Aorta (tissue), 5 donors: Measurements from ENCODE around the gene KHDRBS2. TPM values are rescaled to one million over a fixed set of nuclear protein-coding genes. Genes with fewer than 3 reads are reported as not detected.
"Not testable (repeated sequence)": the region's sequence is repeated elsewhere in the genome, so short reads cannot be mapped to it uniquely, and the experiment has no call there.

Experiments used
- ATAC-seq: fragments of 200-7000 bp; cut with Tn5 transposase; one replicate; pipeline ENCODE4 v1.9.1; 2022; ENCODE audit warnings: moderate library complexity; ENCODE audit not compliant: low FRiP score
- DNase-seq, 2 donors: peaks; one replicate each; pipeline ENCODE4 v3.0.0-alpha.2; 2020
- H3K27ac ChIP-seq, 2 donors: one replicate each; pipeline ENCODE4 v1.5.1; 2013; ENCODE audit warnings: low read length in 2 of 2, mild to moderate bottlenecking in 2 of 2, moderate library complexity in 2 of 2, control low read depth in 1 of 2, inconsistent platforms in 1 of 2, low read depth in 1 of 2
- H3K27me3 ChIP-seq, 2 donors: one replicate each; pipeline ENCODE4 v1.6.1; 2013; ENCODE audit warnings: control low read depth in 1 of 2, low read length in 1 of 2, mild to moderate bottlenecking in 1 of 2, moderate library complexity in 1 of 2; ENCODE audit not compliant: insufficient read depth in 2 of 2, control insufficient read depth in 1 of 2
- H3K36me3 ChIP-seq, 2 donors: one replicate each; pipeline ENCODE4 v1.6.1; 2013; ENCODE audit warnings: control low read depth in 1 of 2, low read length in 1 of 2, mild to moderate bottlenecking in 1 of 2; ENCODE audit not compliant: insufficient read depth in 2 of 2, control insufficient read depth in 1 of 2
- H3K4me1 ChIP-seq, 2 donors: one replicate each; pipeline ENCODE4 v1.6.1; 2013; ENCODE audit warnings: low read length in 2 of 2, control low read depth in 1 of 2, mild to moderate bottlenecking in 1 of 2, moderate library complexity in 1 of 2; ENCODE audit not compliant: insufficient read depth in 2 of 2, control insufficient read depth in 1 of 2
- H3K4me3 ChIP-seq, 2 donors: one replicate each; pipeline ENCODE4 v1.5.1; 2013; ENCODE audit warnings: low read length in 2 of 2, control low read depth in 1 of 2, mild to moderate bottlenecking in 1 of 2
- H3K9me3 ChIP-seq: one replicate; pipeline ENCODE4 v1.6.1; 2013; ENCODE audit warnings: mild to moderate bottlenecking, low read length; ENCODE audit not compliant: control insufficient read depth
- WGBS, 2 donors: extraction: QIAGEN DNeasy Blood & Tissue Kit; methylation state at CpG; one replicate each; pipeline ENCODE4 v1.1.7; 2013; 5-methylcytosine and 5-hydroxymethylcytosine counted together
- intact Hi-C, 2 donors: fragments of 100-400 bp; cut with DNase I; formaldehyde crosslinking; loops; one replicate each; pipeline versions ENCODE4 v1.14.2 to v1.15.0; 2022
- polyA plus RNA-seq, 2 donors: library from polyadenylated mRNA; stranded (reverse); fragments of 200-250 nt; gene quantifications; one replicate each; pipeline ENCODE4 v1.2.3, GENCODE V29; 2013
- total RNA-seq, 2 donors: library from RNA; stranded (reverse); fragmentation: NEBNext Ultra II Directional; extraction: Animal tissue kit (Norgen Biotek cat#: 25700); gene quantifications; one replicate each; pipeline ENCODE4 v1.2.1, GENCODE V29; 2021
- donor health status: healthy with polysubstance abuse.
- donor health status: Bipolar disorder and iron deficiency.
- donor health status: DM: no; HTN: no; CAD: no.
- donor health status: DM: no; HTN: no; CAD: no.
- donor health status: DM: yes; HTN: yes; CAD: no.

Gene KHDRBS2
- total and polyA plus RNA-seq, 4 donors, result 0.32 to 0.57 TPM; not detected in 2

DNA sequence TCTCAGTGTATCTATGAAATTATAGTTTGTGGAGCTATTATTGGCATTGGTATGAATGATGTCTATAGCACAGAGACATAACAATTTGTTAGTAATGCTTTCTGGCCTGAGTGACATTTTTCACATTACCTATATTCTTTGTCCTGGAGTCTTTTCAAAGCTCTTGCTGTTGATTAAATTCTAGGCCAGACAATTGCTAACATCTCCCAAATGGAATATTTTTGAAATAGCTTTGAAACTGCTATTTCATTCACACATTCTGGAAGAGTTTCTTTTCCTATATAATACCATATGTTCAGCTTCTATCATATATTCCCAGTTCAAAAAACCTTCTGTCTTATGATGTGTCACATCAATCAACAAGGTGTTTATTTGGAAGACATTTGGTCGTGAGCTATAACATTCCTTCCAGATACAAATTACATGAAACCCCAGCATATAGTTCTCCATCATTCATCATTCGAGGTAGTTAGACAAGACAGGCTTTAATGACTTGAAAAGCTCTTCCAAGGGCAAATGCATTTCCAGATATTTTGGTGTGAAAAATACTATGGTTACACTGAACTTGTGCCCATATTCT lies 452.8 kb downstream of the KHDRBS2 start:
- intact Hi-C loops, result no loop called here
- WGBS, 2 donors, result 47 to 52% methylated on average over 2 of the region's 2 CpGs
- ATAC-seq, result no peak
- Histone ChIP-seq H3K4me3 (no peak overlapping the region), H3K36me3 (no peaks in the 10 kb centered on the region), H3K4me1 (no peaks in the 10 kb centered on the region), H3K9me3 (no peaks in the 10 kb centered on the region), H3K27me3 (no peaks in the 10 kb centered on the region), H3K27ac (no peak overlapping the region)
- no peak for DNase-seq

DNA sequence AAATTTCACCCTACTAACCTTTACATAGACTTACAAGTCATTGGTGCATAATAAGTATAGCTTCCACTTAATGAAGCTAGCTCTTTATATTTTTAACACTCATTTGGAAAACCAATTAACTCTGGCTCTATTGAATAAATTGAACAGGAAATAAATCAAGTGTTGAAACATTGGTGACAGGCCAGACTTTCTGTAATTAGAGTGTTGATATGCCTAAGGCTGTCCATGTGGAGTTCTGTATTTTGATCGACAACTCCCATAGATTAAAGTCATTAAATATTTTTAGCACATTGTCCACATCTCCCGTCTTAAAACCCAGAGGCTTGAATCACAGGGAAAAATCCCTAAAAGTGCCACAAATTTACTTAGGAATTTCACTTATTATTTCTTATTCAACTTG lies 468.3 kb downstream of the KHDRBS2 start:
- no peak for ATAC-seq
- intact Hi-C loops, result no loop called here
- H3K9me3 ChIP-seq, result no peaks in the 10 kb centered on the region
- no peak for DNase-seq
- WGBS, 2 donors, result 32% methylated on average over 2 of the region's 2 CpGs
- no peaks in the 10 kb centered on the region for H3K36me3 ChIP-seq
- no peak overlapping the region for H3K4me3 ChIP-seq
- H3K27me3 ChIP-seq, result no peaks in the 10 kb centered on the region
- H3K4me1 ChIP-seq, result no peaks in the 10 kb centered on the region
- no peak overlapping the region for H3K27ac ChIP-seq

DNA sequence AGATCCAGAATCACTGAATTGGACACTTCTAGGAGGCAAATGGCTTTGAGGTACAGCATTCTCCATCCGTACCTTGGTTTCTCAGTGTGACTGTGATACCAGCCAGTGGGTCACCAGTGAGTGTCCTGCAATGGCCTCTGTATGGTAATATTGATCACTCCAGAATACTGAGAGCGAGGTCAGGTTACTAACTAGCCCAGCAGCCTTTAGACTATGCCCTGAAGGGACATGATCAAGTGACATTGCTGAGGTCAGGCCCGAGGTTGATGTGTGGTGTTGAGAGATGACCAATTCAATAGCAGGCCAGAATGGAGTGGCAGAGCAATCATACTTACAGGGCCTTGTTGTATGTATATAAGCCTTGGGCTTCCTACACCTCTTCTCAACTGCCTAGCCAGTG lies 476.0 kb downstream of the KHDRBS2 start:
- DNase-seq (no peak), ATAC-seq (no peak)
- intact Hi-C loops, result no loop called here
- Histone ChIP-seq H3K36me3 (no peaks in the 10 kb centered on the region), H3K4me3 (no peak overlapping the region), H3K27me3 (no peaks in the 10 kb centered on the region), H3K9me3 (no peaks in the 10 kb centered on the region), H3K27ac (no peak overlapping the region), H3K4me1 (no peaks in the 10 kb centered on the region)
- 70 to 83% methylated on average over 3 of the region's 3 CpGs for WGBS, 2 donors

DNA sequence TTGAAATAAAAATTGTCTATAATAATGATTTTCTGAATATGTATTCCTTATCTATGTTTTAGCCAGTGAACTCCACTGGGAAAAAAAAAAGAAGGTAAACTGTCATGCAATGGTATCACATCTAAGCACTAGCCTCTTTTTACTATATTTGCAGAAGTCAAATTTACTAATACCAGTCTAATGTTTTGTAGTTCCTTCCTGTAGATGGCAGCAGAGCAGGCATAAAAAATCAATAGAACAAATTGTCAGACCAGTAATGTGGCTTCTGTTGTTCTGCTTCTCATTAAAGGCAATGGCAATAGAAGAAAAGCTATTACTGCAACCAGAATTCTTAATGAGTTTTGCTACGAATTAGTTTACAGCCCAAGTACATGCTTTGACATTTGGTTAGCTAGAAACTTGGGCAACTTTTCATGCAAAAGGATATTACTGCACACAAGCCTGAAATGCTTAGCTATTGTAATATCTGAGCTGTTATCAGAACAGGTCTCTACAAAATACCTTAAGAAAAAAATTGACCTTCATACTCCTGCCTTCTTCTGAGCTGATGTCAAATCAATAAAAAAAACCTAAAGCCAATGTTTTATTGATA lies 476.9 kb downstream of the KHDRBS2 start:
- ATAC-seq (no peak), DNase-seq (no peak)
- no peaks in the 10 kb centered on the region for H3K36me3 ChIP-seq
- H3K27me3 ChIP-seq, result no peaks in the 10 kb centered on the region
- intact Hi-C loops, result no loop called here
- no peak overlapping the region for H3K4me3 ChIP-seq
- no peaks in the 10 kb centered on the region for H3K4me1 ChIP-seq
- 23 to 25% methylated on average over 1 of the region's 1 CpG for WGBS, 2 donors
- H3K9me3 ChIP-seq, result peaks cover 2% of the 10 kb centered on the region
- H3K27ac ChIP-seq, result no peak overlapping the region

DNA sequence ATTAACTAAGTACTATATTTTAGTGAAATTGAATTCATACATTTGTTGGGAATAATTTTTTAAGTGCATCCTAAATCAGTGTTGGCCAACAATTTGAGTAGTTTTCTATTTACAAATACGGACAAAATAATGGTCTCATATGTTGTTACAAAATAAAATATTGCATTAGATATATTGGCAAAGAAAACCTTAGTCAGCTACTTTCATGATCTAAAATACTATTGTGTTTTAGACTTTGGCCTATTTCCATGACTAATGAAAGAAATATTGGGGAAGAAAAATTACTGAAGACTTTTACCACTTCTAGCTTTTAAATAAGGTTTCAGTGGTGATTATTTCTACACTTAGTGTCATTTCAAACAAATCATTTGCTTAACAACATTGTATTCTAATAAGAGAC lies 498.0 kb downstream of the KHDRBS2 start:
- Histone ChIP-seq H3K9me3 (no peaks in the 10 kb centered on the region), H3K27ac (no peak overlapping the region), H3K27me3 (no peaks in the 10 kb centered on the region), H3K4me3 (no peak overlapping the region), H3K36me3 (no peaks in the 10 kb centered on the region), H3K4me1 (no peaks in the 10 kb centered on the region)
- no peak for ATAC-seq
- no peak for DNase-seq
- WGBS, 2 donors, result 76 to 79% methylated on average over 1 of the region's 1 CpG
- intact Hi-C loops, result no loop called here

DNA sequence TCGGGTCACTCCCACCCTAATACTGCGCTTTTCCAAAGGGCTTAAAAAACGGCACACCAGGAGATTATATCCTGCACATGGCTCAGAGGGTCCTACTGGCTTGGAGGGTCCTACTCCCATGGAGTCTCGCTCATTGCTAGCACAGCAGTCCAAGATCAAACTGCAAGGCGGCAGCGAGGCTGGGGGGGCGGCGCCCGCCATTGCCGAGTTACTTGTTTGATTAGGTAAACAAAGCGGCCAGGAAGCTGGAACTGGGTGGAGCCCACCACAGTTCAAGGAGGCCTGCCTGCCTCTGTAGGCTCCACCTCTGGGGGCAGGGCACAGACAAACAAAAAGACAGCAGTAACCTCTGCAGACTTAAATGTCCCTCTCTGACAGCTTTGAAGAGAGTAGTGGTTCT lies 516.6 kb downstream of the KHDRBS2 start:
- DNase-seq, H3K27ac ChIP-seq, intact Hi-C loops, ATAC-seq, H3K4me1 ChIP-seq, H3K36me3 ChIP-seq, H3K4me3 ChIP-seq, H3K27me3 ChIP-seq, H3K9me3 ChIP-seq: not testable (repeated sequence)
- 93 to 94% methylated on average over 11 of the region's 11 CpGs for WGBS, 2 donors

DNA sequence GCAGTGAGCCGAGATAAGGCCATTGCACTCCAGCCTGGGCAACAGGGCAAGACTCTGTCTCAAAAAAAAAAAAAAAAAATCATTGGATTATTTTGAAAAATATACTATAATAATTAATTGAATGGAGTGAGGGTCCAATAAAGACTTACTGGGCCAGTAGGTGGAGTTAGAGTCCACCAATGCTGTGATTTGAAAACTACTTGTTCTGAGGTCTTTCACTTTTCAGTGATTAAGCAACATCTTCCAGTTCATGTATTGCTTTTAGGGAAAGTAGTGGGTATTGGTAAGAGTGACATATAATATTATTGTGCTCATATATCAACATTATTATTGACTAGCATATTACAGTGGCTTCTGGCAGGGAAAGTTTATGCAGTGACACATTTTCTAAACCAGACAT lies 530.3 kb downstream of the KHDRBS2 start:
- Histone ChIP-seq H3K27me3 (no peaks in the 10 kb centered on the region), H3K27ac (no peak overlapping the region), H3K4me3 (no peak overlapping the region), H3K9me3 (no peaks in the 10 kb centered on the region), H3K4me1 (no peaks in the 10 kb centered on the region), H3K36me3 (no peaks in the 10 kb centered on the region)
- intact Hi-C loops, result no loop called here
- ATAC-seq (no peak), DNase-seq (no peak)
- WGBS, 2 donors, result 81 to 85% methylated on average over 1 of the region's 1 CpG

DNA sequence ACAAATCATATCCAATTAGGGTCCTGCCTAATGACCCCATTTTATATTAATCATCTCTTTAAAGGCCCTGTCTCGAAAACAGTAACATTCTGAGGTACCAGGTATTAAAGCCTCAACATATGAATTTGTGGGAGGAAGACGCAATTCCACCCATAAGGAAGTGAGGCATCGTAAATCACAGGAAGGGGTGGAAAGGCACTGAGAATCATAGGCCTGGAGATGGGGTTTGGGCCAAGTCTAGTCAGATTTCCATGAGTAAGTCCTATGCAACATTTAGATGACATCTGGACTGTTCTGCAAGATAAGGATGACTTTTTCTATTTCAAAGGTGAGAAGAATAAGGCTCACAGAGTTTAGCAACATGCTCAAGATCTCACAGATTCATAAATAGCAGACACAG lies 534.0 kb downstream of the KHDRBS2 start:
- 85 to 86% methylated on average over 3 of the region's 3 CpGs for WGBS, 2 donors
- Histone ChIP-seq H3K9me3 (no peaks in the 10 kb centered on the region), H3K4me3 (no peak overlapping the region), H3K27ac (no peak overlapping the region), H3K4me1 (no peaks in the 10 kb centered on the region), H3K27me3 (no peaks in the 10 kb centered on the region), H3K36me3 (no peaks in the 10 kb centered on the region)
- intact Hi-C loops, result no loop called here
- DNase-seq (no peak), ATAC-seq (no peak)

DNA sequence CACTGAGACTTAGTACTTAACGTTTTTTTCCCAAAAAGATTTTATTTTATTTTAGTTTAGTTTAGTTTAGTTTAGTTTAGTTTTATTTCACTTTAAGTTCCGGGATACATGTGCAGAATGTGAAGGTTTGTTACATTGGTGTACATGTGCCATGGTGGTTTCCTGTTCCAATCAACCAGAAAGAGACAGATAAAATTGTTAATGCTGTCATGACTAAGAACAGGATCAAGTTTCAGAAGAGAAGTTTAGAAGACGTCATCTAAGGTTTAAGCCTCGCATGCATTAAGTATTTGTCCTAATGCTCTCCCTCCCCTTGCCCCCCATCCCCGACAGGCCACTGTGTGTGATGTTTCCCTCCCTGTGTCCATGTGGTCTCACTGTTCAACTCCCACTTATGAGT lies 540.0 kb downstream of the KHDRBS2 start:
- intact Hi-C loops, result no loop called here
- Histone ChIP-seq H3K36me3 (no peaks in the 10 kb centered on the region), H3K9me3 (no peaks in the 10 kb centered on the region), H3K27me3 (no peaks in the 10 kb centered on the region), H3K4me1 (no peaks in the 10 kb centered on the region), H3K27ac (no peak overlapping the region), H3K4me3 (no peak overlapping the region)
- ATAC-seq (no peak), DNase-seq (no peak)
- WGBS, 2 donors, result 81 to 83% methylated on average over 5 of the region's 5 CpGs
